Karpas-422 (cell line): ENCODE data around the gene MRPL27. TPM values are rescaled to one million over a fixed set of nuclear protein-coding genes. Genes with fewer than 3 reads are reported as not detected.

Experiments used
- DNase-seq: peaks from one replicate; pipeline ENCODE4 v3.0.0-alpha.2; 2015
- H2AFZ ChIP-seq: fragments of 200-600 bp; sonication (generic); 2 replicates; pipeline ENCODE4 v1.6.1; 2014; ENCODE audit warnings: antibody characterized with exemption, low read length, mixed read lengths
- H3K27ac ChIP-seq: fragments of 200-600 bp; sonication (generic); 2 replicates; pipeline ENCODE4 v1.5.1; 2014; ENCODE audit warnings: mild to moderate bottlenecking, low read length, moderate library complexity
- H3K27me3 ChIP-seq: fragments of 200-600 bp; sonication (generic); 2 replicates; pipeline ENCODE4 v1.6.1; 2014; ENCODE audit warnings: low read length, mixed read lengths
- H3K36me3 ChIP-seq: fragments of 200-600 bp; sonication (generic); 2 replicates; pipeline ENCODE4 v1.6.1; 2014; ENCODE audit warnings: low read length, mixed read lengths; ENCODE audit not compliant: insufficient read depth
- H3K4me1 ChIP-seq: fragments of 200-600 bp; sonication (generic); 2 replicates; pipeline ENCODE4 v1.6.1; 2014; ENCODE audit warnings: mild to moderate bottlenecking, low read length, mixed read lengths
- H3K4me2 ChIP-seq: fragments of 200-600 bp; sonication (generic); 2 replicates; pipeline ENCODE4 v1.6.1; 2014; ENCODE audit warnings: low read length, low read depth, mild to moderate bottlenecking; ENCODE audit not compliant: poor library complexity, severe bottlenecking
- H3K4me3 ChIP-seq: fragments of 200-600 bp; sonication (generic); 2 replicates; pipeline ENCODE4 v1.5.1; 2014; ENCODE audit warnings: mild to moderate bottlenecking, antibody characterized with exemption, low read length, mixed read lengths
- H3K79me2 ChIP-seq: fragments of 200-600 bp; sonication (generic); 2 replicates; pipeline ENCODE4 v1.6.1; 2014; ENCODE audit warnings: mild to moderate bottlenecking, low read length, mixed read lengths
- H3K9ac ChIP-seq: fragments of 200-600 bp; sonication (generic); 2 replicates; pipeline ENCODE4 v1.6.0; 2014; ENCODE audit warnings: low read length
- H3K9me2 ChIP-seq: fragments of 200-600 bp; sonication (generic), shearing (Covaris generic); replicated peaks from 2 replicates; pipeline ENCODE4 v1.6.0; 2014; ENCODE audit warnings: mild to moderate bottlenecking, low read length, moderate library complexity; ENCODE audit not compliant: insufficient read depth
- H3K9me3 ChIP-seq: fragments of 300-700, 200-600 bp; sonication (generic); 2 replicates; pipeline ENCODE4 v1.6.1; 2014; ENCODE audit warnings: low read length, mixed read lengths
- H4K20me1 ChIP-seq: fragments of 200-600 bp; sonication (generic); 2 replicates; pipeline ENCODE4 v1.6.1; 2014; ENCODE audit warnings: mild to moderate bottlenecking, antibody characterized with exemption, low read length, low read depth; ENCODE audit not compliant: insufficient read depth
- small RNA-seq: library from RNA; depleted of rRNA; stranded (forward); fragments of <200 nt; gene quantifications from one replicate; pipeline ENCODE3, GENCODE V24; 2014
- total RNA-seq: library from RNA; depleted of rRNA; stranded (reverse); fragments of >200 nt; shearing (Covaris generic); gene quantifications from 2 replicates; pipeline ENCODE4 v1.2.3, GENCODE V29; 2014; ENCODE audit warnings: low replicate concordance; rRNA removed

Gene MRPL27
- total RNA-seq, 1 experiment from 2014 or later: 22.3 TPM

DNA sequence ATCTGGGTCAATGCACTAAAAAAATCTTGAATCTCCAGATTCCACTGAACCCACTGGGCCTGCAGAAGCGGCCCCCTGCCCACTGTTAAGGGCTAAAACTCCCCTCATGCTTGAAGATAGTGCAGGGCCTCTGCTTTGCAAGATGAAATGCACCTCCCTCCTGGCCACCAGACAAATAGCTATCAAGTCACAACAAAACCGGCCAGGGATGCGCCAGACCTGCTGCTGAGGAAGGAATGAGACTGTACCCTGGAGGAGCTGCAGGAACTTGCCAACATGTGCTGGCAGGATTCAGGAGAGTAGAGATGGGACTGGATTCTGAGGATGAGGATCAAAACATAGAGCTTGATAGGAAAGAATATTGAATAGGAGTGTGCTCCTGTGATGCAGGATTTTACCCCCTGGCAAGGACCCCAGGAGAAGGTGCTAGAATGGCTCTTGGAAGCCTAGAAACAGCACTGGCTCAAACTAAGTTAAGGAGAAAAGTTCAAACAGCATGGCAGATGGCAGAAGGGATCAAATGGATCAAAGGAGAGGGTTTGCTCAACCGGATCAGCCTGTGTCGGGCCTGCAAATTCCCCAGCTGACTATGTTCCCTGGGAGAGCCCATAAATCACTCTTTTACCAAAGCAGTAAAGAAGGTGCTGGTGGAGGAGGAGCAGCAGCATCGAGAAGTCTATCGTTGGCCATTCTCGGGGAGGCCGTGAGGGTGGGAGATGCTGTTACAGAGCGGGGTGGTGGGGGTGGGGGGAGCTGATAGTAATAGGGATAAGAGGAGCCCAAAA lies 54.3 kb downstream of the MRPL27 start:
- Histone ChIP-seq H3K79me2 (no peaks in the 10 kb centered on the region), H3K4me2 (no peak overlapping the region), H3K27ac (no peak overlapping the region), H3K4me1 (no peaks in the 10 kb centered on the region), H3K9ac (no peak overlapping the region), H3K36me3 (no peaks in the 10 kb centered on the region), H3K9me2 (no peaks in the 10 kb centered on the region), H2AFZ (no peak overlapping the region), H3K27me3 (no peaks in the 10 kb centered on the region), H4K20me1 (no peaks in the 10 kb centered on the region), H3K4me3 (no peak overlapping the region), H3K9me3 (no peaks in the 10 kb centered on the region)
- no peak for DNase-seq

Small RNA genes lying within 50 kb of the gene (small RNA-seq; reads per million reads assigned to genes)
- gene RF00019: not detected

Other genes starting within 250 kb of the MRPL27 start
- gene SAMD14, start 243.0 kb downstream of the MRPL27 start, total RNA-seq: not detected in 2 replicates
- gene PPP1R9B, start 222.5 kb downstream of the MRPL27 start, total RNA-seq: 41.0 and 106 TPM in 2 replicates
- gene SGCA, start 207.2 kb downstream of the MRPL27 start, total RNA-seq: not detected in 2 replicates
- not detected in 2 replicates for gene COL1A1, start 171.6 kb downstream of the MRPL27 start, total RNA-seq
- not detected in 2 replicates for gene TMEM92, start 98.7 kb downstream of the MRPL27 start, total RNA-seq
- 11.4 and 30.4 TPM in 2 replicates for gene XYLT2, start 27.1 kb downstream of the MRPL27 start, total RNA-seq
- 10.6 and 18.8 TPM in 2 replicates for gene EME1, start within 50 bp of the MRPL27 start, total RNA-seq
- gene LRRC59, start 24.3 kb upstream of the MRPL27 start, total RNA-seq: 53.3 and 68.0 TPM in 2 replicates
- gene ACSF2, start 53.0 kb upstream of the MRPL27 start, total RNA-seq: 63.5 and 67.7 TPM in 2 replicates
- not detected in 2 replicates for gene CHAD, start 95.7 kb upstream of the MRPL27 start, total RNA-seq
- 15.4 and 41.3 TPM in 2 replicates for gene RSAD1, start 105.7 kb upstream of the MRPL27 start, total RNA-seq
- 2.0 and 2.5 TPM in 2 replicates for gene MYCBPAP, start 135.3 kb upstream of the MRPL27 start, total RNA-seq
- gene EPN3, start 159.6 kb upstream of the MRPL27 start, total RNA-seq: not detected in 2 replicates
- 38.8 and 76.8 TPM in 2 replicates for gene SPATA20, start 174.0 kb upstream of the MRPL27 start, total RNA-seq
- gene CACNA1G, start 187.5 kb upstream of the MRPL27 start, total RNA-seq: not detected in 2 replicates